ENCODE data around the gene SUOX. TPM values are rescaled to one million over a fixed set of nuclear protein-coding genes. Genes with fewer than 3 reads are reported as not detected.

Gene SUOX
- total and polyA plus RNA-seq, 3 donors from 2014 or later: 9.5 to 14.3 (median 14.1) TPM

- H3K27me3 ChIP-seq: no peaks in the 10 kb centered on the region
- H3K4me1 ChIP-seq: peaks cover 21% of the 10 kb centered on the region
- no peak overlapping the region for H3K4me3 ChIP-seq
- TF ChIP-seq CTCF (IDR thresholded peaks at IDR 0.05) (no peak), POLR2A (IDR thresholded peaks at IDR 0.05) (no peak)
- 92 to 93% methylated on average over 2 of the region's 2 CpGs for WGBS, 2 donors
- no peaks in the 10 kb centered on the region for H3K36me3 ChIP-seq (ENCODE audit: low read depth, missing control alignments)
- no peaks in the 10 kb centered on the region for H3K9me3 ChIP-seq
- intact Hi-C loops (cut with DNase I; ENCODE audit: low total_unique reads): no loop called here
- no peak for DNase-seq
- no peak overlapping the region for H3K27ac ChIP-seq
Observed at GRCh38 chr12:55963760-55964159, 33.3 kb upstream of the SUOX start.

GRCh38 chr12:55965240-55965639 lies 31.8 kb upstream of the SUOX start:
- no peak overlapping the region for H3K4me3 ChIP-seq
- 52 to 59% methylated on average over 4 to 5 of the region's 5 CpGs for WGBS, 2 donors
- no peaks in the 10 kb centered on the region for H3K27me3 ChIP-seq

DNA sequence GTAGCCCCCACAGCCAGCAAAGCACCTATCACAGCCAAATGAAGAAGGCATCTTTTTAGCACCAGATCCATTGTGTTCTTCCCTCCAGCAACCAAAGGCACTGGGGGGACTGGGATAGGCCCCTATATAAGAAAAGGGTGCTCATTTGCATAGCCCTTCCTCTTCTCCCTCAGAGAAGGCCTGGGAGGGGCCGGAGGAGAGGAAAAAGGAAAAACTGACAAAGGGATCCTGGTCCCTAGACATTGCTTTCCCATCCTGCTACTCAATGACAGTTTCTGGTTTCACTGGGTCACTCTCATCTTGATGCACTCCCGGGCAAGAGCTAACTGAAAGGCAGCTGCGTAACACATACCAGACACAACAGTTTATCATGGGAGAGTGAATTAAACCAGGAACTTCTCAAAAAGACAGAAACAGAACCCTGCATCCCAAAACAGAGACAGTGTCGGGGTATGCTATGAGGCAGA lies 31.1 kb upstream of the SUOX start, which contains the start of gene PMEL:
PMEL (minus strand) TSS at position 102 of the 467 bp plus-strand sequence; CDS start at position 71, 31 bp downstream.
- TF ChIP-seq CTCF (IDR thresholded peaks at IDR 0.05) (no peak), POLR2A (IDR thresholded peaks at IDR 0.05) (no peak)

More at GRCh38 chr12:55965240-55965639, 31.8 kb upstream of the SUOX start:
- intact Hi-C loops (cut with DNase I; ENCODE audit: low total_unique reads): no loop called here
- no peak for DNase-seq
- Histone ChIP-seq H3K36me3 (ENCODE audit: low read depth, missing control alignments) (no peaks in the 10 kb centered on the region), H3K4me1 (peaks cover 21% of the 10 kb centered on the region), H3K9me3 (no peaks in the 10 kb centered on the region), H3K27ac (no peak overlapping the region)
- no peak for TF ChIP-seq POLR2A (IDR thresholded peaks at IDR 0.05)
- no peak for TF ChIP-seq CTCF (IDR thresholded peaks at IDR 0.05)

GRCh38 chr12:55966408-55967281 lies 30.4 kb upstream of the SUOX start, which contains the start of gene CDK2:
CDK2 (plus strand) TSS chr12:55966830; CDS start chr12:55967009, 179 bp downstream.
- peak; percentile 98 for DNase-seq
- peak within 1 kb of the TSS; percentile 72 to 80 for H3K4me3 ChIP-seq
- H3K27ac ChIP-seq: peak within 1 kb of the TSS; percentile 57 to 72
- intact Hi-C loops (cut with DNase I; ENCODE audit: low total_unique reads): no loop called here
- H3K27me3 ChIP-seq: no peaks in the 10 kb centered on the region
- peaks cover 21% of the 10 kb centered on the region for H3K4me1 ChIP-seq
- no peaks in the 10 kb centered on the region for H3K9me3 ChIP-seq
- no peaks in the 10 kb centered on the region for H3K36me3 ChIP-seq (ENCODE audit: low read depth, missing control alignments)
- TF ChIP-seq CTCF (IDR thresholded peaks at IDR 0.05) (no peak), POLR2A (IDR thresholded peaks at IDR 0.05) (no peak)
- 0 to 1% methylated on average over 7 to 45 of the region's 45 CpGs for WGBS, 2 donors

More for the DNA sequence above, 31.1 kb upstream of the SUOX start, which contains the start of gene PMEL:
- Histone ChIP-seq H3K27me3 (no peaks in the 10 kb centered on the region), H3K4me3 (peak within 1 kb of the TSS; percentile 72 to 80), H3K4me1 (peaks cover 21% of the 10 kb centered on the region), H3K9me3 (no peaks in the 10 kb centered on the region), H3K36me3 (ENCODE audit: low read depth, missing control alignments) (no peaks in the 10 kb centered on the region), H3K27ac (peak within 1 kb of the TSS; percentile 57 to 72)
- intact Hi-C loops (cut with DNase I; ENCODE audit: low total_unique reads): no loop called here
- no peak for DNase-seq
- WGBS, 2 donors: 7 to 11% methylated on average over 4 of the region's 4 CpGs
